Neuronal stem cell (in vitro differentiated cells): Measurements from ENCODE around the gene ITPRID1.

Source experiments
- DNase-seq: peaks from one replicate; pipeline ENCODE4 v3.0.0-alpha.2; 2013; ENCODE audit warnings: low spot score
- H2AFZ ChIP-seq: one replicate; pipeline ENCODE4 v1.6.1; 2013; ENCODE audit warnings: mild to moderate bottlenecking, low read length, inconsistent platforms
- H2AK5ac ChIP-seq: 2 replicates; pipeline ENCODE4 v1.6.1; 2013; ENCODE audit warnings: low read depth, mild to moderate bottlenecking, inconsistent platforms, low read length, moderate library complexity, mixed read lengths
- H2BK120ac ChIP-seq: 2 replicates; pipeline ENCODE4 v1.6.1; 2013; ENCODE audit warnings: low read depth, mild to moderate bottlenecking, inconsistent platforms, low read length, moderate library complexity, mixed read lengths
- H2BK12ac ChIP-seq: one replicate; pipeline ENCODE4 v1.6.1; 2013; ENCODE audit warnings: low read length, inconsistent platforms
- H2BK15ac ChIP-seq: 2 replicates; pipeline ENCODE4 v1.6.1; 2013; ENCODE audit warnings: mild to moderate bottlenecking, low read length, inconsistent platforms, mixed read lengths
- H2BK5ac ChIP-seq: one replicate; pipeline ENCODE4 v1.6.1; 2013; ENCODE audit warnings: inconsistent platforms, mild to moderate bottlenecking, low read length, moderate library complexity
- H3K14ac ChIP-seq: one replicate; pipeline ENCODE4 v1.6.1; 2013; ENCODE audit warnings: low read length, inconsistent platforms
- H3K18ac ChIP-seq: 2 replicates; pipeline ENCODE4 v1.6.1; 2013; ENCODE audit warnings: low read length, inconsistent platforms
- H3K23ac ChIP-seq: 2 replicates; pipeline ENCODE4 v1.6.1; 2013; ENCODE audit warnings: low read depth, mild to moderate bottlenecking, mixed read lengths, low read length, inconsistent platforms; ENCODE audit not compliant: poor library complexity
- H3K27ac ChIP-seq: replicated peaks from 3 replicates; pipeline ENCODE4 v1.5.1; 2013; ENCODE audit warnings: low read length, inconsistent platforms
- H3K27me3 ChIP-seq, 3 experiments: 2 replicates each; pipeline ENCODE4 v1.6.1; 2013; ENCODE audit warnings: low read length in 3 of 3, mild to moderate bottlenecking in 2 of 3, inconsistent platforms in 1 of 3, low read depth in 1 of 3, mixed read lengths in 1 of 3, moderate library complexity in 1 of 3; ENCODE audit not compliant: control insufficient read depth in 3 of 3, insufficient read depth in 3 of 3
- H3K36me3 ChIP-seq, 2 donors: replicated peaks in 1 of 2; 2 replicates each; pipeline ENCODE4 v1.6.1; 2013; ENCODE audit warnings: low read length in 2 of 2; ENCODE audit not compliant: control insufficient read depth in 2 of 2, insufficient read depth in 2 of 2
- H3K4ac ChIP-seq: 2 replicates; pipeline ENCODE4 v1.6.1; 2013; ENCODE audit warnings: inconsistent platforms, mild to moderate bottlenecking, low read length, moderate library complexity
- H3K4me1 ChIP-seq, 2 donors: 1 replicate in 1 of 2; 2 replicates in 1 of 2; pipeline ENCODE4 v1.6.1; 2013; ENCODE audit warnings: low read length in 2 of 2, low read depth in 1 of 2; ENCODE audit not compliant: control insufficient read depth in 2 of 2, insufficient read depth in 1 of 2
- H3K4me2 ChIP-seq: one replicate; pipeline ENCODE4 v1.6.1; 2013; ENCODE audit warnings: mild to moderate bottlenecking, low read length, inconsistent platforms; ENCODE audit not compliant: insufficient read depth, poor library complexity, severe bottlenecking
- H3K4me3 ChIP-seq, 2 donors: 2 replicates each; pipeline ENCODE4 v1.5.1; 2013; ENCODE audit warnings: low read length in 2 of 2, mild to moderate bottlenecking in 2 of 2, inconsistent platforms in 1 of 2, moderate library complexity in 1 of 2
- H3K79me1 ChIP-seq: one replicate; pipeline ENCODE4 v1.6.1; 2013; ENCODE audit warnings: low read depth, mild to moderate bottlenecking, inconsistent platforms, low read length, moderate library complexity
- H3K9ac ChIP-seq: one replicate; pipeline ENCODE4 v1.6.1; 2013; ENCODE audit warnings: mild to moderate bottlenecking, low read depth, low read length, inconsistent platforms; ENCODE audit not compliant: poor library complexity
- H3K9me3 ChIP-seq, 2 donors: replicated peaks in 1 of 2; 2 replicates each; pipeline versions ENCODE3 to v1.6.1; 2013; ENCODE audit warnings: low read length in 2 of 2, mild to moderate bottlenecking in 2 of 2, inconsistent platforms in 1 of 2, low read depth in 1 of 2, mixed read lengths in 1 of 2, moderate library complexity in 1 of 2; ENCODE audit not compliant: control insufficient read depth in 2 of 2, insufficient read depth in 1 of 2
- H4K8ac ChIP-seq: one replicate; pipeline ENCODE4 v1.6.1; 2013; ENCODE audit warnings: low read depth, mild to moderate bottlenecking, inconsistent platforms, low read length, moderate library complexity
- H4K91ac ChIP-seq: one replicate; pipeline ENCODE4 v1.6.1; 2013; ENCODE audit warnings: low read length, low read depth, mild to moderate bottlenecking, inconsistent platforms; ENCODE audit not compliant: poor library complexity
- WGBS, 2 donors: extraction: QIAGEN DNeasy Blood & Tissue Kit; methylation state at CpG; one replicate each; pipeline ENCODE4 v1.1.7; 2013; ENCODE audit warnings: missing lambda C conversion rate in 2 of 2, mixed read lengths in 1 of 2; ENCODE audit not compliant: insufficient read length in 2 of 2, insufficient replicate concordance in 1 of 2; ENCODE audit errors: extremely low coverage in 2 of 2; 5-methylcytosine and 5-hydroxymethylcytosine counted together

The ITPRID1 gene

GRCh38 chr7:31702354-31702753 lies 188.5 kb downstream of the ITPRID1 start:
- H3K18ac ChIP-seq = no peak overlapping the region
- H3K36me3 ChIP-seq = no peaks in the 10 kb centered on the region
- H2AFZ ChIP-seq = no peak overlapping the region
- no peak overlapping the region for H3K14ac ChIP-seq
- H3K23ac ChIP-seq = no peak overlapping the region
- H3K4me1 ChIP-seq = no peaks in the 10 kb centered on the region
- no peak overlapping the region for H2BK120ac ChIP-seq
- H3K9ac ChIP-seq = no peak overlapping the region
- no peaks in the 10 kb centered on the region for H3K79me1 ChIP-seq
- no peak for DNase-seq
- H2BK5ac ChIP-seq = no peak overlapping the region
- no peak overlapping the region for H4K91ac ChIP-seq
- H3K27me3 ChIP-seq = peaks cover 0 to 9% (median 0%) of the 10 kb centered on the region in 3 experiments
- peaks cover 0 to 2% of the 10 kb centered on the region in 2 donors for H3K9me3 ChIP-seq
- H2AK5ac ChIP-seq = no peak overlapping the region
- H4K8ac ChIP-seq = no peak overlapping the region
- H2BK15ac ChIP-seq = no peak overlapping the region
- no peak overlapping the region for H2BK12ac ChIP-seq
- H3K4me3 ChIP-seq = no peak overlapping the region
- H3K27ac ChIP-seq = no peak overlapping the region
- no peak overlapping the region for H3K4me2 ChIP-seq
- H3K4ac ChIP-seq = no peak overlapping the region
- WGBS, 2 donors = no CpG with 5 or more reads among the region's 3 CpGs

- Histone ChIP-seq H3K23ac (no peak overlapping the region), H3K36me3 (no peaks in the 10 kb centered on the region), H2AFZ (no peak overlapping the region), H3K27me3 (peaks cover 0 to 18% (median 0%) of the 10 kb centered on the region in 3 experiments), H3K27ac (no peak overlapping the region), H3K4me2 (no peak overlapping the region), H3K9me3 (peaks cover 0 to 2% of the 10 kb centered on the region in 2 donors), H3K9ac (no peak overlapping the region), H4K91ac (no peak overlapping the region), H3K4me3 (no peak overlapping the region), H3K4me1 (peaks cover 0 to 4% of the 10 kb centered on the region in 2 donors), H3K18ac (no peak overlapping the region), H2BK12ac (no peak overlapping the region), H2BK5ac (no peak overlapping the region), H2AK5ac (no peak overlapping the region), H4K8ac (no peak overlapping the region), H3K14ac (no peak overlapping the region), H3K4ac (no peak overlapping the region), H2BK120ac (no peak overlapping the region), H2BK15ac (no peak overlapping the region), H3K79me1 (no peaks in the 10 kb centered on the region)
- WGBS, 2 donors = no CpG with 5 or more reads among the region's 3 CpGs
- DNase-seq = no peak
Measured at GRCh38 chr7:31705377-31705776, 191.5 kb downstream of the ITPRID1 start.

GRCh38 chr7:31707089-31707488 lies 193.2 kb downstream of the ITPRID1 start:
- no CpG with 5 or more reads among the region's 5 CpGs for WGBS, 2 donors
- no peak overlapping the region for H3K9ac ChIP-seq
- no peak overlapping the region for H2BK120ac ChIP-seq
- no peak overlapping the region for H2AK5ac ChIP-seq
- no peak overlapping the region for H3K4ac ChIP-seq
- no peaks in the 10 kb centered on the region for H3K79me1 ChIP-seq
- no peak overlapping the region for H3K4me2 ChIP-seq
- no peak for DNase-seq
- no peak overlapping the region for H3K14ac ChIP-seq
- H3K27ac ChIP-seq = no peak overlapping the region
- H2BK15ac ChIP-seq = no peak overlapping the region
- H3K4me3 ChIP-seq = no peak overlapping the region
- no peak overlapping the region for H4K91ac ChIP-seq
- H3K27me3 ChIP-seq = peaks cover 0 to 18% (median 0%) of the 10 kb centered on the region in 3 experiments
- peaks cover 0 to 6% of the 10 kb centered on the region in 2 donors for H3K4me1 ChIP-seq
- H2AFZ ChIP-seq = no peak overlapping the region
- H3K18ac ChIP-seq = no peak overlapping the region
- no peak overlapping the region for H2BK12ac ChIP-seq
- H3K9me3 ChIP-seq = peaks cover 0 to 2% of the 10 kb centered on the region in 2 donors
- H4K8ac ChIP-seq = no peak overlapping the region
- no peaks in the 10 kb centered on the region for H3K36me3 ChIP-seq
- H3K23ac ChIP-seq = no peak overlapping the region
- H2BK5ac ChIP-seq = no peak overlapping the region
